ENCODE measurements around the gene POLR3A.
"Not testable (repeated sequence)": the region's sequence is repeated elsewhere in the genome, so short reads cannot be mapped to it uniquely, and the experiment has no call there.

POLR3A gene

DNA sequence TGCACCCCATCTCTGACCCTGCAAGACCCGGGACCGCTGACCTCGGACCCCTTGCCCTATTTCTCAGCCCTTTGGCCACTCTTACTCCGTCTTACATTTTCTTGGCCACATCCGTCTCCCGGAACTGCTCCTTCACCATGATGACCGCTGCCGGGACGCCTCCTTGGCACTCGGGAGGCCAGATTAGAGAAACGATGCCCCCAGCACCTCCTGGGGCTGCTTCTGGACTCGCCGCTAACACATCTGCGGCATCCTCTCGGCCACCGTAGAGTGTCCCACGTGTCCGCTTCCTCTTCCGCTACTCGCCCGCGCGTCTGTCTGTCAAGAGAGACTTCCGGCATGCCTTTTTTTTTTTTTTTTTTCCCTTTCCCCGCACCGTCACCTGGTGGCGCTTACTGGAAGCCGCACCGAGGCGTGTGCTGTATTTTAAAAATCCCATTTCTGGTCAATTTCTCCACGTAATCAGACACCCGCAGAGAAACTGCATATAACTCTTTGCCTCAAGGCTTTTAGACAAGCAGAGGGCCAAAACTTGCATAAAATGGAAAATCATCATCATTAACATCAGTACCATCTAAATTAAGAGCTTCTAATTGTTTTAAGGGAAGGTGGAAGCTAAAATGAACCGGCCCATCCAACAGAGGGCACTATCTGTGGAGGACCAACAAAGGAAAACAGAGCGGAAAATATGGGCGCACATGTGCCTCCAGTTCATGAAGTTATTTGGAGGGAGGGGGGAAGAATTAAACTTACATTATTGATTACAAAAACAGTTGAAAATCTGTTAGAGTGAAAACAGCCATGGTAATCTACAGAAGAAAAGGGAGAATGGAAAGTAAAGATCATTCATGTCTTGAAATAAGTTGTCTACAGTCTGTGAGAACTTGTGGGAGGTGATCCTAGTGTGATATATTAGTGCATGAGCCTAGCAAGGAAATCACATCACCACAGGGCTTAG is at the start of gene POLR3A:
Gene POLR3A (minus strand): TSS at position 247 of the 958 bp plus-strand sequence. CDS start 108 bp downstream, at position 139.
- peak; percentile 94 for DNase-seq (ENCODE audit: low spot score)

DNA sequence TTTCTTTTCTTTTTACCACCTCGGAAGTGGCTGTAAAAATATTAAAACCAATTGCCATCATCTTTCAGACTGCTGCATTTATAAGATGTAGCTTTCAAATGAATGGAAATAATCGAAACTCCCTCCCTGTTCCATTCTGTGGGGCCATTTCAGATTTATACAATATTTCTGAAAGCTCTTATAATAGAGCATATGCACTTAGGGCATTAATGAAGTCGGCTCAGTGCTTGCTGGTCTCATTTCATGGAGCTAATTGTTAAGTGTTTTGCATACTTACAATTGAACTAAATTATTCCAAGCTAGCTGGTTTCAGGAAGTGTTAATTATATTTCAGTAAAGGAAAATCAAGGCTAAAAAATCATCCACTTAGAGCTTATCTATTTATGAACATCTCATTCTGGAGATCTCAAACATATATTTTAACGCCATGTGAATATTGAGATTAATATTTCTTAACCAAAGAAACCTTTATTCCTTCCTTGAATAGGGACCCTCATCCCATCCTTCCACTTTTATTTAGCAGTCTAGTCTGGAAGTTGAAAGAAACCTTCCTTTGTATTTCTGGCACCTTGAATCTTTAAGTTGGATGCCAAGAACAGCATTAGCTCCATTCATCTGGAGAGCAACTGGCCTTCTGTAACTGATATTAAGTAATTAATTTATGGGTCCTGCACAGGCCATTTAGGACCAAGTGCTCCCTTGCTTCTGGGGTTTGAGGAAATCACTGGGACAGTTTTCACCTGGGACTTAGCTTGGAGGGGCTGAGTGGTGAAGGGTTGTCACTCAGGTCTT is 49.4 kb upstream of the POLR3A start:
- DNase-seq (ENCODE audit: low spot score): no peak

DNA sequence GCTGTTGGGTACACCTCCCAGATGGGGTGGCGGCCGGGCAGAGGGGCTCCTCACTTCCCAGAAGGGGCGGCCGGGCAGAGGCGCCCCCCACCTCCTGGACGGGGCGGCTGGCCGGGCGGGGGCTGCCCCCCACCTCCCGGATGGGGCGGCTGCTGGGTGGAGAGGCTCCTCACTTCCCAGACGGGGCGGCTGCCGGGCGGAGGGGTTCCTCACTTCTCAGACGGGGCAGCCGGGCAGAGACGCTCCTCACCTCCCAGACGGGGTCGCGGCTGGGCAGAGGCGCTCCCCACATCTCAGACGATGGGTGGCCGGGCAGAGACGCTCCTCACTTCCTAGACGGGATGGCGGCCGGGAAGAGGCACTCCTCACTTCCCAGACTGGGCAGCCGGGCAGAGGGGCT is 46.5 kb upstream of the POLR3A start:
- not testable (repeated sequence) for DNase-seq (ENCODE audit: low spot score)

DNA sequence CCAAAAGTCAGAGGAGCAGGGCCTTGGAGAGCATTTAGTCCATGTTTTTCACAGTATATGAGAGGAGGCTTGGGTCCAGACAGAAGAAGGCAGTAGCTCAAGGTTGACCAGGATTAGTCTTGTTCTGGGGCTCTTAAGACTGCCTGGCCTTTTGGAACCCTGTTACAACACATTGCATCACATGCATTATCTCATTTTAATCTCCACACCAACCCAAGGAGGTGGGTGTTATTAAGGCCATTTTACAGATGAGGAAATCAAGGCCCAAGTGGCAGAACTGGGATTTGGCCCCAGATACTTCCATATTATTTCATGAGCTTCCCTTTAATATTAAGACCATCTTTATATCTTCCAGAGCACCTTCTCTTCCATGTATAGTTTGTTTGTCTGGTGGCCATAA is 43.2 kb upstream of the POLR3A start:
- no peak for DNase-seq (ENCODE audit: low spot score)

DNA sequence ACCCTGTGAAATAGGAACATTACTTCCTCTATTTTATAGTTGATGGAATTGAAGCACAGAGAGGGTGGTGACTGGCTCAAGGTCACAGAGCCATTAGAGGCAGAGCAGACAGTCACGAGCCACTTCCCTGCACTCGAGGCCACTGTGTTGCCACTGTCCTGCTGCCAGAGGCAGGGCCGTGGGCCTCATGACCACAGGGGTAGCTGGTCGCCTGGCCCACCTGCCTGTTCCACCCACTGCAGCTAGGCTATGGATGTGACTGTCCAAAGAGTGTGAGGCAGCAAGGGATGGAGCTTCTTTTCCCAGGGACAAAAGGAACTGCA is 42.5 kb upstream of the POLR3A start:
- DNase-seq (ENCODE audit: low spot score): no peak

DNA sequence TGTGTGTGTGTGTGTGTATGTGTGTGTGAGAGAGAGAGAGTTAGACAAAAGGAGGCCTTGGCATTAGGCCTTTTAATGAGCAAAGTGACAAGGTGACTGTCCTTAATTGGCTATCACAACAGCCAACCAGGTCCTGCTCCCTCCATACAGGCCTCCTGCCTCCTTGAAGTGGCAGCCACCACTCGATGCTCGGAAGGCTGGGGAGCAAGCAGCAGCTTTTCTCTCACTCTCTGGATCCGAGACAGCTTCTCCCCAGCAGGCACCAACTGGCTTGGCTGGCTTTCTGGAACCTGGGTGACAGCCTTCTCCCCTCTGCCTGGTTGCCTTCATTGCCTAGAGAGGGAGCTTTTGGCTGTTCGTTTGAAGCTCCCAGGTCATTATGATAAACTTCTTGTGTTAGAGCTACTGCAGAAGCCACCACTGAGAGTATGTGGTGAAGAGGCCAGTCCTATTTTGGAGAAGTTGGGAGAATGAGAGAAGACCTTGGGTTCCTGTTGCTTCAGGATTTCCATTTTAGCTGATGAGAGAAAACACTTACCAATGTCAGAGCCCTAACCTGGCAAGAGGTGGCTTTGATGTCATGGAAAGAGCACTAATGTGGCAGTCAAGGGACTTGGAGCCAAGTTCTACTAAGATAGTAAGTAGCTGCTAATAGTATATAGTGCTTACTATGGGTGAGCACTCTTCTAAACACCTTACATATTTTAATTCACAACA is 42.0 kb upstream of the POLR3A start:
- DNase-seq (ENCODE audit: low spot score): no peak

DNA sequence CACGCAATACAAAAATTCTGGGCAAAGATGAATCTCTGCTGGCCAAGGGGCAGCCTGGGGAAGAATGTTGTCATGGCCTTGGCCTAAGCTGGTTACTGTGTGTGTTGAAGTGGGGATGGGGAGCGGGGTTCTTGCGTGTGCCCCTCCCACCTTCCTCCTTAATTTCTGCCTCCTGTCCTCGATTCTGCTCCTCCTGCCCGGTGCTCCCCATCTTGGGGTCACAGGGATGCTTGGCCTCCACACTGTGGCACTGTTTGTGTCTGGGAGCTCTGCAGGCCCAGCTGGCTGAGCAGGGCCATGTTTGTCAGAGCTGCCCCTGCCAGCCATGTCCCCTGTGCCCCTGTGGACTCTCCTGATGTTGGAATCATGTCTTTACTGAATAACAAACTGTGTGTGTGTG is 41.4 kb upstream of the POLR3A start:
- DNase-seq (ENCODE audit: low spot score): no peak

DNA sequence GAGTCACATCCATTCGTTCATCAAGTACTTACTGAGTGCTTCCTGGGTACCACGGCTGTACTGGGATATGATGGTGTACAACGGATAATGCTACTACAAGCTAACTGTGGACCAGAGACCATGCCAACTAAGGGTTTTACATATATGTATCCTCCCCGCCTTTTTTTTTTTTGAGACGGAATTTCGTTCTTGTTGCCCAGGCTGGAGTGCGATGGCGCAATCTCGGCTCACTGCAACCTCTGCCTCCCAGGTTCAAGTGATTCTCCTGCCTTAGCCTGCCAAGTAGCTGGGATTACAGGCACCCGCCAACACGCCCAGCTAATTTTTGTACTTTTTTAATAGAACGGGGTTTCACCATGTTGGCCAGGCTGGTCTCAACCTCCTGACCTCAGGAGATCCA is 40.7 kb upstream of the POLR3A start:
- not testable (repeated sequence) for DNase-seq (ENCODE audit: low spot score)

DNA sequence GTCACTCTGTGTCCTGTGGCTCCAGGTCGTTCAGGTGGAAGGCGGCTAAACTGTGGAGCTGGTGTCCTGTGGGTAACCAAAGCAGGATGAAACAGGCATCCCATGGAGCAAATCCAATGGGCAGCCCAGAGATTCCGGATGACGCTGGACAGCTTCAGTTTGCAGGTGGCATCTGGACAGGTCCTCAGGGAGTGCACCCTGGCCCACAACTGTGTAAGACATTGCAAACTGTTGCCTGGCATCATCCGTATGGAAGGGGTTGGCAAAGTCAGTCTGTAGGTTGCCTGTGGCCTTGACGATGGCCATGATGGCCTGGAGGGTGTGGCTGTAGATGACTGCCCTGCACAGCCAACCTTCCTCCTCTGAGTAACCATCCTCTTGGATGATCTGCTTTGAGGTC is 39.8 kb upstream of the POLR3A start:
- no peak for DNase-seq (ENCODE audit: low spot score)

DNA sequence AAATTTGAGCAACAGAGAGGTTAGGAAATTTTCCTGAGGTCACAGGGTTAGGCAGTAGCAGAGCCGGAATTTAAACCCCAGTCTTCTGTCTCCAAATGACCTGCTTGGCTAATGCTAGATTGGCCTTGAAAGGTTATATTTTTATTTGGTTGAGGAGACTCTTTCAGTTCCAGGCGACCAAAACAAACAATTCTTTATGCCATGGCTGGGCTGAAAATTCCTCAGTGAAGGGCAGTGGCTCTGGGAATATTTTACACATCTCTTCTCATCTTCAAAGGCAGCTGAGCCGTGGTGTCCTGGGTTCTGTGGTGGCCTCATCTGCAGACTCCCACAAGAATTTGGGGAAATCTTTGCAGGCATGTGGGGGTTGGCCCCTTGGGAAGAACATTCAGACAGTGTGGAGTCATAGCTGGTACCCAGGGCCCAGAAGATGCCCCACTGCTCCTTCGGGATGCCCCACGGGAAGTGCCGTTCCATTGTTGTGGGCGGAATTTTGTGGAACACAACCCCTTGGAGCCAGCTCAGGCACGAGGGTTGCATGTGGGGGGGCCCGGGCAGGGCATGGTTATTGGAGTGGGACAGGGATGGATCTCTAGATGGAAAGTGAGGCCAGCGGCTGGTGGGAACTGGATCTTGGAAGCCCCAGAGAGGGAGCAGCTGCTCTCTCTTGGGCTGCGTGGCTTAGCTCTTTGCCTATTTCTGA is 37.6 kb upstream of the POLR3A start:
- DNase-seq (ENCODE audit: low spot score): no peak

DNA sequence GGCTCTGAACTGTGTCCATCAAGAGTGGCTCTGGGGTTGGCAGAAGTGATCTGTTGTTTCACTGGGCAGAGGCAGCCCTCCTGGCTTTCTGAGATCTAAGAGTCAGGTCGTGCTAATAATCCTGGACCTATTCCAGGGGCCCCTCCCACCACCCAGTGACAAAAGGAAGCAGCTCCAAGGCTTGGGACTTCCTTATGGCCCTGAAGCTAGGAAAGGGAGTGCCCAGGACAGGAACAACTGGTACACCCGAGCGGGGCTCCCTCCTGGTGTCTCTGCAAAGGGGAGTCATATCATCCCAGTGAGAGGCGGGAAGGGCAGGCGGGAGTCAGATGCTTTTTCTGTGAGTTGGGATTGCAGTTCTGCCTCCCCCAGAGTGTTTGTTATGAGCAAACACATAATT is 36.7 kb upstream of the POLR3A start:
- DNase-seq (ENCODE audit: low spot score): no peak

DNA sequence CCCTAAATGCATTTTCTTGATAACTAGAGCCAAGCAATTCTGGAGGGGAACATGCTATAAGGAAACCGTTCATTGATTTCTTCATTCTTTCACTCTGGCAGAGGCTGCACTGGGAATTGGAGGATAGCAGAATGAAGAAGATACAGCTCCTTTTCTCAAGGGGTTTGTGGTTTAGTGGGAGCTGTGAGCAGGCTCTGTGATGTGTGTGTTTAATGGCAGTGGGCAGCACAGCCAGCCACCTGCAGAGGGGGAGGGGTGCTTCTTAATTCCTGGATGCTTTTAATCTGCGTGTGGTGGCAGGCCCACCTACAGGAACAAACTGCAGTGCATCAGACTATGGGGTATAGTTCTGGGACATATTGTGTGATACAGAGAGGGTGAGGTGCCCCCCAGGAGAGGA is 36.3 kb upstream of the POLR3A start:
- DNase-seq (ENCODE audit: low spot score): no peak

DNA sequence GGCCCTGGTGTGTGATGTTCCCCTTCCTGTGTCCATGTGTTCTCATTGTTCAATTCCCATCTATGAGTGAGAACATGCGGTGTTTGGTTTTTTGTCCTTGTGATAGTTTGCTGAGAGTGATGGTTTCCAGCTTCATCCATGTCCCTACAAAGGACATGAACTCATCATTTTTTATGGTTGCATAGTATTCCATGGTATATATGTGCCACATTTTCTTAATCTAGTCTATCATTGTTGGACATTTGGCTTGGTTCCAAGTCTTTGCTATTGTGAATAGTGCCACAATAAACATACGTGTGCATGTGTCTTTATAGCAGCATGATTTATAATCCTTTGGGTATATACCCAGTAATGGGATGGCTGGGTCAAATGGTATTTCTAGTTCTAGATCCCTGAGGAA is 35.6 kb upstream of the POLR3A start:
- DNase-seq (ENCODE audit: low spot score): not testable (repeated sequence)

DNA sequence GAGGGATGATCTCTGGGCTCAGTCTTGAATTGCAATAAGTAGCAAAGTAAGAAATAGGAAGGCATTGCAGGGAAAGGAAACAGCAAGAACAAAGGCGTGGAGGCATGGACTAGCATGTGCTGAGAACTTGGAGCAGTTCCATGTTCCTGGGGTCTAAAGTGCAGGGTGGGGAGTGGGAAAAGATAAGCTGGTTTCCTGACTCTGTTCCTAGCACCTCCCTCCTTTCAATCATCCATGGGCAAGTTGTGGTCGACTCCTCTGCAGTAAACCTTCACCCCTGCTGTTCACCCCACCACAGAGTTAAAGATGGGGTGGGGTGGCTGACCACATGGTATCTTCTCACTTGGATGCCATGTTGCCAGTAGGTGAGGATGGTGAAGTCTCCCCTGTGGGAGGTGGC is 33.9 kb upstream of the POLR3A start:
- DNase-seq (ENCODE audit: low spot score): no peak

DNA sequence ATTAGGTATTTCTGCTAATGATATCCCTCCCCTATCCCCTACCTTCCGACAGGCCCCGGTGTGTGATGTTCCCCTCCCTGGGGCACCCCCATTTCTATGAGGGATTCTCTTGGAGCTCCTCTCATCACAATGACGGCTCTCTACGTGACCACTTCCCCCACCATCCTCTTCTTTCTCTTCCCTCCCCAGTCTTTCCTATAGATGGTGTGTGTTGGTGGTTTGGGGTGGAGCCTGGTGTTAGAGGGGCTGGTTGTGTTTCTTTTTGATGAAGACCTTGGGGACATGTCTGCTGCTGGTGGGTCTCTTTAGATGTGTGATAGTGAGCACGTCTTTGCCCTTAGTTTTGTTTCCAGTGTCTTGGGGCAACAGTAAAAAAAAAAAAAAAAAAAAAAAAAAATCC is 33.0 kb upstream of the POLR3A start:
- no peak for DNase-seq (ENCODE audit: low spot score)

DNA sequence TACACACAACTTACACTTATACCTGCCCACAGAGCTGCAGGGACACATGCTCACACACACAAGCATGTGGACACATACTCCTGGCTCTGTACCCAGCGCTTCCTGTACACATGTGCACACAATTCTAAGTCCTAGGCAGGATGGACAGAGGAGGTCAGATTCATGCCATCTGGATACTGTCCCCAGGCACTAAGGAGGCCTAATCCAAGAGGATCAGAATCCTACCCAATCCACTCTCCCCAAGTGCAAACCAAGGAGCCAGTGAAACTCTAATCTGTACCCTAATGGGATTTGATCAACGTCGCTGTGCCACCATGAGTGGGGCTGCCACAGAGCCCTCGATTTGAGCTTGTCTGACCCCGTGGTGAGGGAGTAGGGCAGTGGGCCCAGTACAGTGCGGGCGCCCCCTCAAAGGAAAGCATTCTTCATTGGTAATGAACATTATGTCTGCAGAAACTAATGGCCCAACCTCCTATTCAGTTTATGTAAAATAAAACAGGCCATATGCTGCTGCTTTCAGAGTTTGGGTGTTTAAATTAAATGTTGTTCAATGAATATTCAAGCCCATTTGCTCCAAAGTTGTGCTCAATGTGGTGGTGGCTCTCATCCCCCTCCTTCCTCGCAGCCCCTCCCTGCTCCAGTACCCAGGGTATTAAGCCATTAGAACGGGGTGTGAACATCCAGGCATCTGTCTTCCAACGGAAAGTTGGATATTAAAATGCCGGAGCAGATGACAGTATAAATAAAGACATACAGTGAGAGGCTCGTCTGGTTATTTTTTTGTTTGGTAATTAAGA is 30.8 kb upstream of the POLR3A start:
- no peak for DNase-seq (ENCODE audit: low spot score)

DNA sequence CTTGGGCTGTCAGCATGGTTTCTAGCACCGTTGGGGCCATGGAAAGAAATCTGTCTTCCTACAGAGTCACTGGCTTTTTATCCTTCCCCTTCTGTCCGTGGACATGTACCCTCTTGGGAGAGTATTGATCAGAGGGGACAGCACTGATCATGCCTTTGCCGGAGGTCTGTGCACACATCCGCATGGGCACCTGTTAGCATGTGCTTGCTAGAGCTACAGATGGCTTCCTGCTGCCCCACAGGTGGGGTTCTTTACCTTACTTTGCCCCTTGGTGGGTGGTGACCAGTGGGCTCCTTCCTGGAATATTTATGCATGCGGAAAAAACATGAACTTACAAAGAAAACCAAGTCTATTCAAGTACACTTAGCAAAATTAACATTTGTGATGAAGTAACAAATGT is 29.2 kb upstream of the POLR3A start:
- DNase-seq (ENCODE audit: low spot score): no peak

DNA sequence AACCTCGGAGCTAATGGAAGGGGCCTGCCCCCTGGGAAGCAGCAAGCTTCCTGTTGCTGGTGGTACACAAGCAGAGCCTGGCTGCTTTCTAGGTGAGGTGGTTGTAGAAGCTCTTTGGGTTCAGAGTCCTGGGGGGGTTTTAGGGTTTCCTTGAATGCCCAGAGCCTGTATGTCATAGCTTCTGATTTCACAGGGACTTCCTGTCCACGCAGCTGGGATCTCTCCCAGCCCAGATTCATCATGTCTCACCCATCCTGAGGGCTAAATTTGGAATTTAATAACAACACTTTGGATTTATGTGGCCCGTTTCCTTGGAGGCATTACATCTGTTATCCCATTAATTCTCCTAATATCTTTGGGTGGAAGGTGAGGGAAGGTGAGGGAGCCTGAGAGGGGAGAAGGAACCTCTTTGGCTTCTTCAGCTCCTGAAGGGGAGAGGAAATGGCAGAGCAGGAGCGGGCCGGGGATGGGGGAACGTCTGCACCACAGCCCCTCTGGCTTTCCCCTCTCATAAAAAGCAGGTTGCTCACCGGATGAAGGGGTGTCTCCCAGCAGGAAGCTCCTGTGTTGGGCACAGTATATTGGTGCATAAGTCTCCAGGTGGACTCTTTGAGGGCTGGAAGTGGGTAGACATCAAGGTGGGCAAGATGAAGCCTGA is 24.0 kb upstream of the POLR3A start:
- no peak for DNase-seq (ENCODE audit: low spot score)

DNA sequence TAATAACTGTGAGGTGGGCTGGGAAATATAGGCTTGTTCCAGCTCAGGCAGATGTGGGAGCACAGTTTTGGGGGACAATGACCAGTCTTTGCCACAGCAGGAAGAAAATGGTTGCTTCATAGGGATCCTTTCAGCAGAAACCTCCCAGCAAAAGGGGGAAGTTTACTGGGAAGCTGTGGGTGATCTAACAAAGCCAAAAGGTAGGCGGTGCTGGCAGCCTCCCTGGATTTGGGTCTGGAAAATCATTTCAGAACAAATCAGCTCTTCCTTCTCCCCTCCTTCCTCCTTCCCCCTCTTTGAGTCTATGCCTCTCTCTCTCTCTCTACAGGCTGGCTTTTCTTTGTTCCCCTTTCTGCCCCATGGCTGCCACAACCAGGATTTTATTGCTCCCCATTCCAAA is 20.5 kb upstream of the POLR3A start:
- DNase-seq (ENCODE audit: low spot score): no peak

DNA sequence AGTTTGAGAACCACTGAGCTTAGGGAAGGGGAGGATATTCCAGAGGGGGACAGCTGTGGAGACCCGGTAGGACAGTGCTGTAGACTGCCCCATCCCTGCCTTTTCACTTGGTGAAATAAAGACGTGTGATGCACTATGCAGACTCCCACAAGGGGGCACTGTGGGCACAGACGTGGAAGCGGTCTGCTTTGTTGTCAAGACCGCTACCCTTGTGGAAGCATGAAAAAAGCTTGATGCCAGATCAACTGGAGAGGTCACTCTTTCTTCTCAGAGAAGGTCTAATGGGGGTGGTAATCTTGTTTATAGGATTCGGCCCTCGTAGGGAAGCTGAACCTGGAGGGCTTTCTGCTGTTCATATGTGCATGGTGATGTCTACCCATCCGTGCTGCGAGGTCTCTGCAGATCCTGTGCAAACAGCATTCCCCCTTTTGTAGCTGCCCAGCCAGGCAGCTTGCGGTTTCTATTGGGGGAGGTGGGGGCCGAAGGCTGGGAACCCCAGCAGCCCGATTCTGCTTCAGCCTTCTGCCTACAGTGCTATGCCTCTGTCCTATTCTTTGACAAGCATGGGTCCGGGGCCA is 18.1 kb upstream of the POLR3A start:
- peak; percentile 92 for DNase-seq (ENCODE audit: low spot score)

All from ecto neural progenitor cell (in vitro differentiated cells).